Measurements from ENCODE around the gene CDC73. TPM values are rescaled to one million over a fixed set of nuclear protein-coding genes. Genes with fewer than 3 reads are reported as not detected.

Gene CDC73
- total and polyA plus RNA-seq, 10 of the 15 experiments (the other 5 are each of a cell fraction or from before 2014, with no cell fraction given): 10.6 to 43.4 (median 21.7) TPM

- TF ChIP-seq REST (IDR thresholded peaks at IDR 0.05; ENCODE audit: low read depth, low read length) (no peak), JUNB (IDR thresholded peaks at IDR 0.05) (no peak), PBX3 (IDR thresholded peaks at IDR 0.05; ENCODE audit: insufficient replicate concordance, low read depth, low read length) (no peak), NR2F1 (conservative IDR thresholded peaks at IDR 0.05) (no peak), ZBED1 (IDR thresholded peaks at IDR 0.05; ENCODE audit: borderline replicate concordance) (no peak), POLR2AphosphoS5 (IDR thresholded peaks at IDR 0.05; ENCODE audit: low read length) (no peak; the same call in 1 of the 2 replicates), IRF4 (IDR thresholded peaks at IDR 0.05; ENCODE audit: low read depth, low read length) (no peak), HDAC6 (IDR thresholded peaks at IDR 0.05; ENCODE audit: unreplicated experiment) (no peak), IRF3 (IDR thresholded peaks at IDR 0.05) (no peak), IRF5 (IDR thresholded peaks at IDR 0.05; ENCODE audit: borderline replicate concordance) (no peak), FOXK2 (IDR thresholded peaks at IDR 0.05) (no peak), KAT2A (conservative IDR thresholded peaks at IDR 0.05; ENCODE audit: control insufficient read depth, low read depth, low read length) (no peak), TCF7 (IDR thresholded peaks at IDR 0.05; ENCODE audit: borderline replicate concordance) (no peak), EP300 (IDR thresholded peaks at IDR 0.05; ENCODE audit: borderline replicate concordance in 1 of 2, control insufficient read depth in 1 of 2, low read depth in 2 of 2, low read length in 2 of 2) (no peak), PML (IDR thresholded peaks at IDR 0.05; ENCODE audit: low read length) (no peak), SUZ12 (IDR thresholded peaks at IDR 0.05; ENCODE audit: unreplicated experiment) (no peak), NKRF (conservative IDR thresholded peaks at IDR 0.05) (no peak), CHD4 (IDR thresholded peaks at IDR 0.05) (no peak), EGR1 (IDR thresholded peaks at IDR 0.05; ENCODE audit: borderline replicate concordance in 1 of 2, low read depth in 2 of 2, low read length in 2 of 2) (no peak), IKZF2 (IDR thresholded peaks at IDR 0.05) (no peak)
Observed at GRCh38 chr1:193216920-193217319, 95.1 kb downstream of the CDC73 start (continued).
